Mammary epithelial cell (primary cell): ENCODE results near the gene SOBP.

Experiments
- EZH2 ChIP-seq: IDR thresholded peaks from 2 replicates; pipeline ENCODE4 v1.6.1; 2012; ENCODE audit warnings: low read length, inconsistent platforms, borderline replicate concordance
- TF ChIP-seq, protein P1 (sequence below), 2 donors: IDR thresholded peaks in 1 of 2; conservative IDR thresholded peaks in 1 of 2; 2 replicates each; pipeline ENCODE4 v1.5.1; 2011 to 2012; ENCODE audit warnings: inconsistent platforms in 2 of 2, low read length in 2 of 2, mild to moderate bottlenecking in 2 of 2, control low read depth in 1 of 2, low read depth in 1 of 2; ENCODE audit not compliant: insufficient read depth in 1 of 2; ENCODE audit errors: extremely low read depth in 1 of 2

DNA sequence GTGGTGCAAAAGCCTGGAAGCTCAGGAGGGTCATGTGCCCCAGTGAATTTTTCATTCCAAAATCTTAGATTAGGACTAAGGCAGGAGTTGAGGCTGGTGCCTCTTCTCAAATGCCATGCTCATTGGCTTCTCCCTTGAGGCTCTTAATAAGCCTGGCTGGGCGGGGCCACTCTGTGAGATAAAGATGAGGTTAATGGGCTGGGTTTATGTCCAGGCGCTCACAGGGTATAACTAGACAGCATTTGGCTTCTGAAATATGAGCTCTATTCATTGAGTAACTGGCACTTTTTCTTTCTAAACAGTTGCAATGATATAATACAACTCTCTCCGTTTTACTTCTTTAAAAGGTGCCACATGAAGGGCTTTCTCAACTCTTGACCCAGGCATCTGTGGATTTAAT lies 177.9 kb downstream of the SOBP start:
- TF ChIP-seq EZH2, result no peak
- TF ChIP-seq, protein P1, sequence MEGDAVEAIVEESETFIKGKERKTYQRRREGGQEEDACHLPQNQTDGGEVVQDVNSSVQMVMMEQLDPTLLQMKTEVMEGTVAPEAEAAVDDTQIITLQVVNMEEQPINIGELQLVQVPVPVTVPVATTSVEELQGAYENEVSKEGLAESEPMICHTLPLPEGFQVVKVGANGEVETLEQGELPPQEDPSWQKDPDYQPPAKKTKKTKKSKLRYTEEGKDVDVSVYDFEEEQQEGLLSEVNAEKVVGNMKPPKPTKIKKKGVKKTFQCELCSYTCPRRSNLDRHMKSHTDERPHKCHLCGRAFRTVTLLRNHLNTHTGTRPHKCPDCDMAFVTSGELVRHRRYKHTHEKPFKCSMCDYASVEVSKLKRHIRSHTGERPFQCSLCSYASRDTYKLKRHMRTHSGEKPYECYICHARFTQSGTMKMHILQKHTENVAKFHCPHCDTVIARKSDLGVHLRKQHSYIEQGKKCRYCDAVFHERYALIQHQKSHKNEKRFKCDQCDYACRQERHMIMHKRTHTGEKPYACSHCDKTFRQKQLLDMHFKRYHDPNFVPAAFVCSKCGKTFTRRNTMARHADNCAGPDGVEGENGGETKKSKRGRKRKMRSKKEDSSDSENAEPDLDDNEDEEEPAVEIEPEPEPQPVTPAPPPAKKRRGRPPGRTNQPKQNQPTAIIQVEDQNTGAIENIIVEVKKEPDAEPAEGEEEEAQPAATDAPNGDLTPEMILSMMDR (conservative IDR thresholded peaks at IDR 0.05 in 1 of 2, IDR thresholded peaks at IDR 0.05 in 1 of 2; ENCODE audit: extremely low read depth in 1 of 2, insufficient read depth in 1 of 2, low read depth in 1 of 2, low read length in 2 of 2), result no peak
